Measurements from ENCODE around the gene SELENON.

The SELENON gene

DNA sequence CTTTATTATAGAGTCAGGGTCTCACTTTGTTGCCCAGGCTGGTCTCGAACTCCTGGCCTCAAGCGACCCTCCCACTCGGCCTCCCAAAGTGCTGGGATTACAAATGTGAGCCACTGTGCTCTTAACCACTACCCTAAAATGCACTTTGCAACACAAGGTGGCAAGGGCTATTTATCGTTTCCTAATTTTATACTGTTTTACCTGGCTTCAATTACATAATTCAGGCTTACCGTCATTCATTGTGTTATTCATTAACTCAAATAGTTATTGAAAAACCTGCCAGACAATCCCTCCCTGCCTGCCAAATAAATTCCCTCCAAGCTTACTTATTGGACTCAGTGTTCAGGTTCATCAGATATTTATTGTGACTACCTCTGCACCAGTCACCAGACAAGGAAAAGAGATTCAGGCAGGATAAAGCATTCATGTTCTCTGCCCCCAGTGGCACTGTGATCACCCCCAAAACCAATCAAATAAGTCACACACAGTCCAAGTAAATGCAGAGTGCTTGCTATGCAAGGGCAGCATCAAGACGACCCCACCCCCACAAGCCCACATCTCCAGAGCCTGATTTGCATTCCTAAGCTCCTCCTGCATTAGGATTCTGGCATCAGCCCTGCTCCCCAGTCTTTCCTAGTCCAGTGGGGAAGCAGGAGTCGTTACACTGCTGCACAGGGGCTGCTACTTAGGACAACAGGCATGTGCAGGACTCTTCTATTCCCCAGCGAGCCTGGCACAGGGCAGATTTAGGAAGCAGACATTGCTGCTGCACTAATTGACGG, 67.4 kb downstream of the SELENON start:
- H3K4me3 ChIP-seq (ENCODE audit: low read depth, low read length): no peak overlapping the region
- TF ChIP-seq, protein P1, sequence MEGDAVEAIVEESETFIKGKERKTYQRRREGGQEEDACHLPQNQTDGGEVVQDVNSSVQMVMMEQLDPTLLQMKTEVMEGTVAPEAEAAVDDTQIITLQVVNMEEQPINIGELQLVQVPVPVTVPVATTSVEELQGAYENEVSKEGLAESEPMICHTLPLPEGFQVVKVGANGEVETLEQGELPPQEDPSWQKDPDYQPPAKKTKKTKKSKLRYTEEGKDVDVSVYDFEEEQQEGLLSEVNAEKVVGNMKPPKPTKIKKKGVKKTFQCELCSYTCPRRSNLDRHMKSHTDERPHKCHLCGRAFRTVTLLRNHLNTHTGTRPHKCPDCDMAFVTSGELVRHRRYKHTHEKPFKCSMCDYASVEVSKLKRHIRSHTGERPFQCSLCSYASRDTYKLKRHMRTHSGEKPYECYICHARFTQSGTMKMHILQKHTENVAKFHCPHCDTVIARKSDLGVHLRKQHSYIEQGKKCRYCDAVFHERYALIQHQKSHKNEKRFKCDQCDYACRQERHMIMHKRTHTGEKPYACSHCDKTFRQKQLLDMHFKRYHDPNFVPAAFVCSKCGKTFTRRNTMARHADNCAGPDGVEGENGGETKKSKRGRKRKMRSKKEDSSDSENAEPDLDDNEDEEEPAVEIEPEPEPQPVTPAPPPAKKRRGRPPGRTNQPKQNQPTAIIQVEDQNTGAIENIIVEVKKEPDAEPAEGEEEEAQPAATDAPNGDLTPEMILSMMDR (conservative IDR thresholded peaks at IDR 0.05; ENCODE audit: low read depth, low read length): no peak
- DNase-seq (ENCODE audit: low read depth): no peak

Measured in choroid plexus epithelial cell (primary cell).